Uterus (tissue), 2 donors: ENCODE data around the gene SSBP4.

Source experiments
- POLR2A ChIP-seq, 2 donors: fragments of 450-650 bp; IDR thresholded peaks; one replicate each; pipeline ENCODE4 v1.6.1; 2016; ENCODE audit warnings: antibody characterized with exemption in 2 of 2, mild to moderate bottlenecking in 1 of 2, moderate library complexity in 1 of 2
- TF ChIP-seq, protein P1 (sequence below), 4 experiments: fragments of 200-600 bp in 2 of 4; fragments of 450-650 bp in 2 of 4; sonication (generic) in 2 of 4; IDR thresholded peaks; one replicate each; pipeline ENCODE4 v1.5.1; 2016 to 2019; ENCODE audit warnings: antibody characterized with exemption in 4 of 4, mild to moderate bottlenecking in 2 of 4, moderate library complexity in 1 of 4

DNA sequence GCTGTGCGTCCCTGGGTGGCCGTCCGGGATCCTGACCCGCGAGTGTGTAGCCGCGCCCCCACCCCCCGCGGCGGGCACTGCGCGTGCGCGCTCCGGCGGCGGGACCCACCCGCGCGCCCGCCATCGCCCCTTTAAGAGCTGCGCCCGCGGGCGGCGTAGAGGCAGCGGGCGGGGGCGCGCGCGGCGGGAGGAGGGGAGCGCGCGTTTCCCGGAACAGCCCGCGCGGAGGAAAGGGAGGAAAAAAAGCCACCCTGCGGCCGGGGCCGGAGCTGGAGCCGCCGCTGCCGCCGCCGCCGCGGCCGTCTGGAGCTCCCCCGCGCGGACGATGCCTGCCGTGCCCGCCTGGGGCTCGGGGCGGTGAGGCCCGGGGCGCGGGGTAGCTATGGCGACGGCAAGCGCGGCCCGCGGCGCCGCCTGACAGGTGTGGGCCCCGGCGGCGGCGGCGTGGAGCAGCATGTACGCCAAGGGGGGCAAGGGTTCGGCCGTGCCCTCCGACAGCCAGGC is at the start of gene SSBP4:
- TF ChIP-seq, protein P1, sequence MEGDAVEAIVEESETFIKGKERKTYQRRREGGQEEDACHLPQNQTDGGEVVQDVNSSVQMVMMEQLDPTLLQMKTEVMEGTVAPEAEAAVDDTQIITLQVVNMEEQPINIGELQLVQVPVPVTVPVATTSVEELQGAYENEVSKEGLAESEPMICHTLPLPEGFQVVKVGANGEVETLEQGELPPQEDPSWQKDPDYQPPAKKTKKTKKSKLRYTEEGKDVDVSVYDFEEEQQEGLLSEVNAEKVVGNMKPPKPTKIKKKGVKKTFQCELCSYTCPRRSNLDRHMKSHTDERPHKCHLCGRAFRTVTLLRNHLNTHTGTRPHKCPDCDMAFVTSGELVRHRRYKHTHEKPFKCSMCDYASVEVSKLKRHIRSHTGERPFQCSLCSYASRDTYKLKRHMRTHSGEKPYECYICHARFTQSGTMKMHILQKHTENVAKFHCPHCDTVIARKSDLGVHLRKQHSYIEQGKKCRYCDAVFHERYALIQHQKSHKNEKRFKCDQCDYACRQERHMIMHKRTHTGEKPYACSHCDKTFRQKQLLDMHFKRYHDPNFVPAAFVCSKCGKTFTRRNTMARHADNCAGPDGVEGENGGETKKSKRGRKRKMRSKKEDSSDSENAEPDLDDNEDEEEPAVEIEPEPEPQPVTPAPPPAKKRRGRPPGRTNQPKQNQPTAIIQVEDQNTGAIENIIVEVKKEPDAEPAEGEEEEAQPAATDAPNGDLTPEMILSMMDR (IDR thresholded peaks at IDR 0.05) = peak in 3 of 4 experiments; percentile 50 to 67 (median 66)
- TF ChIP-seq POLR2A (IDR thresholded peaks at IDR 0.05) = peak; percentile 50 to 76
